Dermis microvascular lymphatic vessel endothelial cell (primary cell): ENCODE data around the gene TMEM187. TPM values are rescaled to one million over a fixed set of nuclear protein-coding genes. Genes with fewer than 3 reads are reported as not detected.
A peak's percentile ranks its signal among the peaks of the same experiment; 100 is the strongest.

Experiments
- DNase-seq, 2 donors: peaks; one replicate each; pipeline versions ENCODE4 v3.0.0 to v3.0.0-alpha.2; 2010; ENCODE audit warnings: low read depth in 2 of 2
- total RNA-seq: library from RNA; depleted of rRNA; stranded (reverse); fragments of >200 nt; gene quantifications from 2 replicates; pipeline ENCODE4 v1.2.1, GENCODE V29; 2014

The TMEM187 gene
- total RNA-seq: 2.7 and 6.6 TPM in 2 replicates

DNA sequence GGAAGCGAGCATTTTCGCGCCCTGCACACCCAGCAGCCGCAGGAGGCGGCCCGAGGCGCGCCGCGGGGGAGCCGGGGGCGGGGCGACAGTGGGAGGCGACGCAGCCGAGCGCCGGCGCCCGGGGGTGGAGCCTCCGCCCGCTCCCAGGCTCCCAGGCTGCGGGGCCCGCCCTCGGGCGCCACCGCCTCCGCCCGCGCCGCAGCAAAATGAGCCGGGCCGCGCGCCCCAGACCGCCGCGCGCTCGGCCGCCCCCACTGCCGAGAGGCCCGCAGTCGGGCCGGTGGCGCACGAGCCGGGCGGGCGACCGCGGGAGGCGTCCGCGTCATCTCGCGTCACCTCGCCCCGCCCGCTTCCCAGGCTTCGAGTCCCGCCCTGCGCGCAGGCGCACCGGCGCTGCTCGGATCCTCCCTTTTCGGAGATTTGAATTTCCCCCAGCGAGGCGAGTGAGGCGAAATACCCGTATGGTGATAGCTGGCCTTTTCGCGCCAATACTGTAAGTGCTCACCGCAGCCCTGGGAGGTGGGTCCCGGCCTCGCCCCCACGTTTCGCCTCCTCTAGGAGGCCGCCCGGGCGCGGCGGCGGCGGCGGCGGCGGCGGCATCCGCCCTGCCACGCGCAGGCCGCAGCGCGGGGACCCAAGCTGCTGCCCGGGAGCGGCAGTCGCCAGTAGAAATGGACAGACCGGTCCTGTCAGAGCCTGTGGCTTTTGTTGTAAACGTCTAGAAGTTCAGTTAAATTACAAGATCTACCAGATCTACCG lies at the start of gene TMEM187:
Gene TMEM187, plus strand, starts transcription at position 387 of the 759 bp plus-strand sequence. CDS start 9,309 bp downstream, outside the sequence.
- peak; percentile 63 to 81 for DNase-seq

- peak; percentile 64 to 72 for DNase-seq
Measured at GRCh38 chrX:153922932-153923857, 49.4 kb upstream of the TMEM187 start.

GRCh38 chrX:153924149-153924861 lies 48.2 kb upstream of the TMEM187 start:
- peak in 1 of 2 donors; percentile 61 for DNase-seq

DNA sequence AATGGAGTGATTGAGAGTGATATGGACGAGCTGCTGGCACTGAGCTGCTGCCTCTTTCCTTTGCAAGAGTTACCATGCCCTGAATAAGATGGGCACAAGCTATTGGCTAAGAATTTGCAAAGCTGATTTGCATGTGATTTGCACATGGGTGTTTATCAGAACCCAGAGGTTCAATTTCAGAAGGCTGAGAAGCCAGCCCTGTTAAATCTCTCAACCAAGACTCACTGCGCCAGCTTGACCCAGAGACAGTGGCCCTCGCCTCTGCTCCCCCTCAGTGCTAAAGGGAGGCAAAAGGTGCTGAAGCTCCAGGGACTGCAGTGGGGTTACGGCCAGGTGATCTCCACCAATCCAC lies 47.2 kb upstream of the TMEM187 start:
- DNase-seq: no peak

DNA sequence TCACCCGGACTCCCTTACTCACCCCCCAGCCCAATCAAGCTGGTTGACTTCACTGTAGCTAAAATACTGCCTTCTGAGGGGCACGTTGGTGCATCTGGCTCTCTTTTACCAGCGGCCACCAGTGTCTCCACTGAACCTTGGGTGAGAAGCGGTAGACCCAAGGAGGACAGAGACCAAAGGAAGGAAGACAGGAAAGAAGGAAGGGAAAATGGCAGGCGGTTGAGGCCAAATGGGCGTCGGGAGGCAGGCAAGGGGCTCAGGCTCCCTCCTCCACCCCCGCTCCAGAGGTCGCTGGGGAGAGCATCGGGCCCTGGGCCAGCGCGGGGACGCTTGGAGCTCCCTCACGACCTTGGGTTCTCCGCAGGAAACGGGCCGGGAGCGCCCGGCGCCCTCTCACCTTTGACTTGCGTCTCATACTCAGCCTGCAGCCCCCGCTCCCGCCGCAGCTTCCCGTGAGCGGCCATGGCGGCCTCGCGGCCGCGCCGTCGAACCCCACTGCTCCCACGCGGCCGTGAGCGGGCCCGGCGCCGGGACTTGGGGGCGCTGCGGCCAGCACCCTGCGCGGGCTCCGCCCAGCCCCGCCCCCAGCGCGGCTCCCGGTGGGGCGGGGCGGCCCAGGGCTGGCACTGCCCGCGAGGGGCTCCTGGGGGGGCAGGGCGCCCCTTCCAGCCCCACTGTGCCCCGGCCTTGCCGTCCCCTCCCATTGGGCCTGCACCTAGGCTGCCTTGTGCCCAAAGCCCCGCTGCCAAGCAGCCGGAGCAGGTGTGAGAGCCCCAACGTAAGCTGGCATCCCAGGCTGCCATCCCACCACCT lies 46.6 kb upstream of the TMEM187 start, which contains the start of gene ARHGAP4:
Gene ARHGAP4, minus strand, starts transcription at position 526 of the 813 bp plus-strand sequence. Its CDS starts 62 bp downstream, at position 464.
- DNase-seq: no peak

- no peak for DNase-seq
Measured at GRCh38 chrX:153926552-153926857, 46.0 kb upstream of the TMEM187 start.

GRCh38 chrX:153926858-153927671 lies 45.5 kb upstream of the TMEM187 start:
- DNase-seq: peak; percentile 34 to 71

GRCh38 chrX:153927672-153927921 lies 45.0 kb upstream of the TMEM187 start:
- DNase-seq: no peak

GRCh38 chrX:153927922-153928760 lies 44.4 kb upstream of the TMEM187 start:
- peak; percentile 97 to 98 for DNase-seq

DNA sequence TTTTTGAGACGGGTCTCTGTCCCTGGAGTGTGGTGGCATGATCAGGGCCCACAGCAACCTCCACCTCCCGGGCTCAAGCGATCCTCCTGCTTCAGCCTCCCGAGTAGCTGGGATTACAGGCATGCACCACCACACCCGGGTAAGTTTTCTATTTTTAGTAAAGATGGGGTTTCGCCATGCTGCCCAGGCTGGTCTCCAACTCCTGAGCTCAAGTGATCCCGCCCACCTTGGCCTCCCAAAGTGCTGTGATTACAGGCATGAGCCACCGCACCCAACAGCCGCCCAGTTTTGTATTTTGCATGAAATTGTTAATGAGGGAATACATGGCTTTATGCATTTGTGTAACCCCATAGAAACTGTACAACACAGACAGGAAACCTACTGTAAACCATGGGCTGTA lies 43.7 kb upstream of the TMEM187 start:
- DNase-seq: no peak

DNA sequence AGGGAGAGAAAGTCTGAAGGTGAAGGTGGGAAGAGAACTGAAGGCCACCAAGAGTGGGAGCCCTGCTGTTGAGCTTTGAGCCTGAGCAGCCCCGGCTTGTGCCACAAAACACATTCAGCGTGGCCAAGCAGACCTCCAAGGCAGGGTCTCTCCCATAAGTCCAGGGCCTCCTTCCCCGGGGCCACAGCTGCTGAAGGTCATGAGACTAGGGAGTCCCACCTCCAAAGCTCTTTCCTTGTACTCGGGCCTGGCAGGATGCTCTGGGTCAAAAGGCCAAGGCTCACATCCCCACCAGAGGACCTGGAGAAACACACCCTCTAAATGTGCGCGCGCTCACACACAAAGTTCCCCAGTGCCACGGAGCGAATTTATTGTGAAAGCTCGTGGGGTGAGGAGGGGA lies 43.0 kb upstream of the TMEM187 start:
- DNase-seq: no peak

GRCh38 chrX:153930011-153930910 lies 42.3 kb upstream of the TMEM187 start:
- DNase-seq: no peak

GRCh38 chrX:153931151-153931550 lies 41.4 kb upstream of the TMEM187 start:
- DNase-seq: no peak

DNA sequence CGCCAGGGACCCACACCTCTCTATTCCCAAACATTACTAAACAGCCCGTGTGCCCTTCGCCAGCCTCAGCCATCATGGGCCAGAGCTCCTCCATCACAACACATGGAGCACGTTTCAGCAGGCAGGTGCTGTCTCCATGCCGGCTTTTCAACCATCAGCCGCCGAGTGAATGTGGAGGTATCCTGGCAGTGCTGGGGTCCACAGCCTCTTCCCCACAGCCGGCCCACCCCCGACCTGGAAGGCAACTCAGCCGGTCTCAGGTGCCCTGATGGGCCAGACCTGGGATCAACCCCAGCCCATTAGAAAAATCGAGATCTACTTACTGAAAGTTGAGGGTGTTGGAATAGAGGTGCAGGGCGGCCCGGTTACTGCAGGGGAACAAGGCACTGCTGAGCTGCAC lies 40.8 kb upstream of the TMEM187 start:
- DNase-seq: no peak

DNA sequence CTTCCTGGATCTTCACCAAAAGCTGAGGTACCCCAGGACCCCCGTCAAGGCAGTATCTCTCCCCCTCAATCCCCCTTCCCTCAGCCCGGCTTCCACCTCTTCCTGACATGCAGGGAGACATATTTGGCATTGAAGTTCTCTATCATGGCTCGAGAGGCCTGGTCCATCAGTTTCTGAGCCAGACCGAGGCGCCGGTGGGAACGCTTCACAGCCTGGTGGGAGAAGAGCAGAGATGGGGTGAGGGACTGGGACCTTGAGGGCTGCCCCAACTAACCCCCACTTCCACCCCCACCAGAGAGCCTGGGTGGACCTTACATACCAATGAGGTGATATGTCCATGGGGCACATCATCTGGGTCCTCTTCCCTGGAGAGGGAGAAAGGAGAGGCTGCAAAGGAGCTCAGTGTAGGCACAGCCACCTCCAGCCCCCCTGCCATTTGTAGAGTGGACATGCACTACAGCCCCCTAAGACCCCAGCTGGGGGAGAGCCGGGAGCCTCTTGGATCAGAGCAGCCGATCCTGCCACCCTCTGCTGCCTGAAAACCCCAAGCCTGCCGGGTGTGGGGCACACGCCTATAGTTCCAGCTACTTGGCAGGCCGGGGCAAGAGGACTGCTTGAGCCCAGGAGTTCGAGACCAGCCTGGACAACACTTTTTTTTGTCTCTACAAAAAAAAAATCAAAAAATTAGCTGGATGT lies 40.2 kb upstream of the TMEM187 start:
- DNase-seq: no peak

DNA sequence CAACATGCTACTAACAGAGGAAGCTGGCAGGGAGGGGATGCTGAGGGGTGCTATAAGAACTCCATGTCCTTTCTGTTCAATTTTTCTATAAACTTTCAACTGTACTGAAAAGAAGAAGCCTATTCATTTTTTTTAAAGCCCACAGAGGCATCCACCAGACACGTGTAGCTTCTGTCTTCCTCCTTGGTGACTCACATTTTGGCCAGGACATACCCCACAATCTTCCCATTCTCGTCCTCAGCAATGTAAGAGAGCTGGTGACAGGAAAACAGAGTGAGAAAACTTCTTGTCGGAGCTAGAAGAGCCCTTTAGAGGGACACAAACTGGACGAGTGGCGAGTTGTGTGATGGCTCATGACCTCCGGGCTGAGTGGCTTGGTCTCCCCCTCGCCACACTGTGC lies 38.8 kb upstream of the TMEM187 start:
- DNase-seq: peak in 1 of 2 donors; percentile 16

- no peak for DNase-seq
Measured at GRCh38 chrX:153934148-153934761, 38.3 kb upstream of the TMEM187 start.
